ENCODE results near the gene CFAP46.

Gene CFAP46

DNA sequence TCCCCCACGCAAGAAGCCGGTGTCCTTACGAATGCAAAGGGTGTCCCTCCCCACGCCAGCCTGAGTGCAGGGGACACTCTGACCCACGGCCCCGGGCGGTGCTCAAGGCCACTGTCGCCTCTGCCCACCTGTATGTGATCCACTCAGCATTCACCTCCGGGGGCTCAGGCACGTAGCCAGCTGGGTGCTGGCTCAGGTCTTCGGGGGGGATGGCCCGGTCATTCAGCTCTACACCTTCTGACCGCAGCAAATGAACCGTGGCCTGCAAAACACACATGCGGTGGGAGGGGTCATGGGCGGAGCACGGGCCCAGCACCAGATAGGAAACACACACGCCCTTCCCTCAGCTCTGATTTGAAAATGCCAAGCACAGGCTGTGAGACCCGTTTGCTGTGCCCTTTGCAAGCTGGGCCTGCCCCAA, 25.9 kb downstream of the CFAP46 start:
- TF ChIP-seq, protein P1, sequence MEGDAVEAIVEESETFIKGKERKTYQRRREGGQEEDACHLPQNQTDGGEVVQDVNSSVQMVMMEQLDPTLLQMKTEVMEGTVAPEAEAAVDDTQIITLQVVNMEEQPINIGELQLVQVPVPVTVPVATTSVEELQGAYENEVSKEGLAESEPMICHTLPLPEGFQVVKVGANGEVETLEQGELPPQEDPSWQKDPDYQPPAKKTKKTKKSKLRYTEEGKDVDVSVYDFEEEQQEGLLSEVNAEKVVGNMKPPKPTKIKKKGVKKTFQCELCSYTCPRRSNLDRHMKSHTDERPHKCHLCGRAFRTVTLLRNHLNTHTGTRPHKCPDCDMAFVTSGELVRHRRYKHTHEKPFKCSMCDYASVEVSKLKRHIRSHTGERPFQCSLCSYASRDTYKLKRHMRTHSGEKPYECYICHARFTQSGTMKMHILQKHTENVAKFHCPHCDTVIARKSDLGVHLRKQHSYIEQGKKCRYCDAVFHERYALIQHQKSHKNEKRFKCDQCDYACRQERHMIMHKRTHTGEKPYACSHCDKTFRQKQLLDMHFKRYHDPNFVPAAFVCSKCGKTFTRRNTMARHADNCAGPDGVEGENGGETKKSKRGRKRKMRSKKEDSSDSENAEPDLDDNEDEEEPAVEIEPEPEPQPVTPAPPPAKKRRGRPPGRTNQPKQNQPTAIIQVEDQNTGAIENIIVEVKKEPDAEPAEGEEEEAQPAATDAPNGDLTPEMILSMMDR (IDR thresholded peaks at IDR 0.05; ENCODE audit: control insufficient read depth, insufficient read depth, low read depth, low read length, missing control alignments): no peak
- H3K4me3 ChIP-seq (ENCODE audit: control insufficient read depth, low read depth, low read length): no peak overlapping the region
- no peak for DNase-seq (ENCODE audit: low read depth)

DNA sequence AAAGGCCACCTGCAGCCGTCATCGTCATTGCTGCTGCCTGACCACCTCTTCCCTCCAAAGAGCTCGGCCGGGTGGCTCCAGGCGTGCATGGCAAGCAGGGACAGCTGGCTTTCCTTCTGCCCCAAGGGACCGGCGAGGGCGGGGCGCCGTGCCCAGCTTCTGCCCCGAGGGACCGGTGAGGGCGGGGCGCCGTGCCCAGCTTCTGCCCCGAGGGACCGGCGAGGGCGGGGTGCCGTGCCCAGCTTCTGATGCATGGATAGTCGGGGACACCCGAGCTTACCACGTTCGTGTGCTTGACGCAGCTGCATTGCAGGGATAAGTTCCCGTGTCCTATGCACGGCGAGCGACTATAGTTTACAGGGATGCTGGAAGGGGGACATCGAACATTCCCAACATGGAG, 27.0 kb downstream of the CFAP46 start:
- no peak overlapping the region for H3K4me3 ChIP-seq (ENCODE audit: control insufficient read depth, low read depth, low read length)
- TF ChIP-seq, protein P1 (IDR thresholded peaks at IDR 0.05; ENCODE audit: control insufficient read depth, insufficient read depth, low read depth, low read length, missing control alignments): no peak
- DNase-seq (ENCODE audit: low read depth): no peak

DNA sequence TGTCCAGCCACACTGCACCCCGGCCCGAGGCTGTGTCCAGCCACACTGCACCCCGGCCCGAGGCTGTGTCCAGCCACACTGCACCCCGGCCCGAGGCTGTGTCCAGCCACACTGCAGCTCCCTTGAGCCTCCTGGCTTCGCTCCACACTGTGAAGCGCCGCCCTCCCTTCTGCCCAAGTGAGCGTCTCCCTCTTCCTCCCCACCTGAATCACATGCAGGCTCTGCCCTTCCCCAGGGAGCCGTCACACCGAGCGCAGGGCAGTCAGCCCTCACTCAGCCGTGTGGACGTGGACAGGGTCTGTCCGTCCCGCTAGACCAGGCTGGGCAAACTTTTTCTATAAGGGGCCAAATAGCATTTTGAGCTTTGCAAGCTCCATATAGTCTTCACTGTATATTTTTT, 27.6 kb downstream of the CFAP46 start:
- DNase-seq (ENCODE audit: low read depth): no peak
- no peak overlapping the region for H3K4me3 ChIP-seq (ENCODE audit: control insufficient read depth, low read depth, low read length)
- TF ChIP-seq, protein P1 (IDR thresholded peaks at IDR 0.05; ENCODE audit: control insufficient read depth, insufficient read depth, low read depth, low read length, missing control alignments): no peak

DNA sequence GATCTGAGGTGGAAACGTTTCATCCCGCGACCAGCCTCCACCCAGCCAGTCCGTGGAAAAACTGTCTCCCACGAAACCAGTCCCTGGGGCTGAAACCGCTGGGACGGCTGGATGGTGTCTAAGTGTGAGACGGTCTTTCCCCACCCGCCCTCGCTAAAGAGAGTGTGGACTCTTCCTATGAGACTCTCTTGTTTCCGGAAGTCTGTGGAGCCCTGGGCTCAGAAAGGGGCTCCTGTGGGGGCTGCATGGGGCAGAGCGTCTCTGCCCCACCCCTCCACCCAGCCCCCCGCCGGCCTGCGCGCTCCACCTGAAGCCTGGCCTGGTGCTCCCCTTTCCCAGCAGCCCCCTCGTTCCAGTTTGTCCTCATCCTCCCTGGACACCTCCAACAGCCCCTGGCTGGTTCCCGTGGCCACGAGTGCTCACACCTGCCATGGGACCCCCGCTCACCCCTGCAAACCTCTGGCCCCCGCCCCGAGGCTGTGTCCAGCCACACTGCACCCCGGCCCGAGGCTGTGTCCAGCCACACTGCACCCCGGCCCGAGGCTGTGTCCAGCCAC, 28.7 kb downstream of the CFAP46 start:
- DNase-seq (ENCODE audit: low read depth): no peak
- TF ChIP-seq, protein P1 (IDR thresholded peaks at IDR 0.05; ENCODE audit: control insufficient read depth, insufficient read depth, low read depth, low read length, missing control alignments): no peak

DNA sequence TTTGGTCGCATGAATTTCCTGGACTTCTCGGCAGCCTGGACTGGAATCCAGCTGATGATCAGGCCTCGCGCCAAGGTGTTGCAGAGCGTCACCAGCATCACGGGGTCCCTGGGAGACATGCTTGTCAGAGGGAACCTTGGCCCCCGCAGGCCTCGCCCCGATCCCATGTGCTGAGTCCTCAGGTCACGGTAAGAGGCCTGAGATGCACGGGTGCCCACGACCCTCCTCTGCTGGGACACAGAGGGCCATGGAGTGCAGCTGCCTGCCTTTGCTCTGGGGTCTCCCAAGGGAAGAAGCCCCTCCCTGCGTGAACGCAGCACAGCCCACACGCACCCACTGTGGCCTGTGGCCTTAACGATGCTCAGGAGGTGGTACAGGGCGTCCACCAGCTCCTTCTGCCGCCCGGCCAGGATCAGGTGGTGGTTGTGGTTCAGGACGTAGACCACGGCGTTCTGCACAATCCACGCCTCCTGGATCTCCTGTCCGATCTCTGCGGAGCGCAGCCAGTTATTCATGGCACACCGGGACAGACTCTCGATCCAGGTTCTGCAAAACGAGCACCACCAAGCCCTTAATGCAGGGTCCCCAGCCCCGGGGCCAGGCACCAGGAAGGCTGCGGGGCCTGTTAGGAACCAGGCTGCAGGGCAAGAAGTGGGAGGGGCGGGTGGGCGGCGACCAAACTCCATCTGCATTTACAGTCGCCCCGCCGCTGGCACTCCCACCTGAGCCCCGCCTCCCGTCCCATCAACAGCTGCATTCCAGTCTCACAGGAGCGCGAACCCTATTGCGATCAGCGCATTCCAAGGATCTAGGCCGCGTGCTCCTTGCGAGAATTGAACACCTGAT, 29.4 kb downstream of the CFAP46 start:
- H3K4me3 ChIP-seq (ENCODE audit: control insufficient read depth, low read depth, low read length): no peak overlapping the region
- TF ChIP-seq, protein P1 (IDR thresholded peaks at IDR 0.05; ENCODE audit: control insufficient read depth, insufficient read depth, low read depth, low read length, missing control alignments): no peak
- no peak for DNase-seq (ENCODE audit: low read depth)

More for the DNA sequence above, 28.7 kb downstream of the CFAP46 start:
- H3K4me3 ChIP-seq (ENCODE audit: control insufficient read depth, low read depth, low read length): no peak overlapping the region

DNA sequence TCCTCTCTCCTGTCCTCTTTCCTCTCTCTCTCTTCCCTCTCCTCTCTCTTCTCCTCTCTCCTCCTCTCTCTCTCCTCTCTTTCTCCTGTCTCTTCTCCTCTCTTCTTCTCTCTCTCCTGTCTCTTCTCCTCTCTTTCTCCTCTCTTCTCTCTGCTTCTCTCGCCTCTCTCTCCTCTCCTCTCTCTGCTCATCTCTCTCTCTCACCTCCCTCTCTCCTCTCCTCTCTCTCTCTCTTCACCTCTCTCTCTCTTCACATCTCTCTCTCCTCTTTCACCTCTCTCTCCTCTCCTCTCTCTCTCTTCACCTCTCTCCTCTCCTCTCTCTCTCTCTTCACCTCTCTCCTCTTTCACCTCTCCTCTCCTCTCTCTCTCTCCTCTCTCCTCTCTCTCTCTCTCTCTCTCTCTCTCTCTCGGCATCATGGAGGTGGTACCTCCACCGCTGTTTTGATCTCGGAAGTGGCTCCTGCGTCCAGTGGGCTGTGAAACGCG, 30.1 kb downstream of the CFAP46 start:
- TF ChIP-seq, protein P1 (IDR thresholded peaks at IDR 0.05; ENCODE audit: control insufficient read depth, insufficient read depth, low read depth, low read length, missing control alignments): no peak
- H3K4me3 ChIP-seq (ENCODE audit: control insufficient read depth, low read depth, low read length): no peak overlapping the region
- DNase-seq (ENCODE audit: low read depth): no peak
